ENCODE results near the gene KAZN.

- no peak for TF ChIP-seq POLR2A (IDR thresholded peaks at IDR 0.05)
- TF ChIP-seq CTCF (IDR thresholded peaks at IDR 0.05), result no peak
These were observed 387.7 kb downstream of the KAZN start for GRCh38 chr1:14986168-14986567.
